NAMALWA (cell line): ENCODE data around the gene ZNF317.

Experiments
- DNase-seq: peaks from one replicate; pipeline ENCODE4 v3.0.0-alpha.2; 2015; ENCODE audit warnings: low spot score

ZNF317 gene

GRCh38 chr19:9140159-9140874 is at the start of gene ZNF317:
Gene ZNF317, plus strand, starts transcription at chr19:9140397. Its CDS starts 15,620 bp downstream, at chr19:9156017.
- DNase-seq, result peak; percentile 97

- DNase-seq, result no peak
These were observed 32.8 kb upstream of the ZNF317 start, which contains the start of gene OR7G2 for GRCh38 chr19:9107375-9107774. Gene OR7G2, minus strand, starts transcription at chr19:9107475. Its CDS starts 4,232 bp downstream, at chr19:9103243.

- DNase-seq, result no peak
These were observed 30.2 kb upstream of the ZNF317 start for GRCh38 chr19:9109959-9110358.

GRCh38 chr19:9115307-9115813 is 24.8 kb upstream of the ZNF317 start, which contains the start of gene OR7G1:
Gene OR7G1, minus strand, starts transcription at chr19:9115763. Its CDS starts 0 bp downstream, at chr19:9115763.
- no peak for DNase-seq

- DNase-seq, result no peak
These were observed 23.6 kb upstream of the ZNF317 start for GRCh38 chr19:9116547-9116946.

GRCh38 chr19:9126900-9127405 is 13.2 kb upstream of the ZNF317 start, which contains the start of gene OR7G3:
Gene OR7G3, minus strand, starts transcription at chr19:9126950. Its CDS starts 0 bp downstream, at chr19:9126950.
- DNase-seq, result no peak

GRCh38 chr19:9128171-9128570 is 12.0 kb upstream of the ZNF317 start:
- no peak for DNase-seq

- peak; percentile 53 for DNase-seq
These were observed 9.2 kb upstream of the ZNF317 start for GRCh38 chr19:9130965-9131364.

GRCh38 chr19:9132422-9132821 is 7.8 kb upstream of the ZNF317 start:
- DNase-seq, result no peak

GRCh38 chr19:9139609-9140158 is 513 bp upstream of the ZNF317 start:
- peak; percentile 32 for DNase-seq

GRCh38 chr19:9144920-9145319 is 4.7 kb downstream of the ZNF317 start:
- DNase-seq, result no peak

- no peak for DNase-seq
These were observed 6.7 kb downstream of the ZNF317 start for GRCh38 chr19:9146882-9147281.

- no peak for DNase-seq
These were observed 8.5 kb downstream of the ZNF317 start for GRCh38 chr19:9148697-9149096.

GRCh38 chr19:9149997-9150396 is 9.8 kb downstream of the ZNF317 start:
- DNase-seq, result no peak

GRCh38 chr19:9150650-9151049 is 10.5 kb downstream of the ZNF317 start:
- DNase-seq, result no peak

GRCh38 chr19:9151367-9151766 is 11.2 kb downstream of the ZNF317 start:
- DNase-seq, result no peak

- DNase-seq, result no peak
These were observed 15.4 kb downstream of the ZNF317 start for GRCh38 chr19:9155591-9155990.

- DNase-seq, result no peak
These were observed 16.1 kb downstream of the ZNF317 start for GRCh38 chr19:9156304-9156703.

- DNase-seq, result no peak
These were observed 19.7 kb downstream of the ZNF317 start for GRCh38 chr19:9159891-9160290.

- no peak for DNase-seq
These were observed 21.2 kb downstream of the ZNF317 start for GRCh38 chr19:9161427-9161826.

GRCh38 chr19:9165261-9165660 is 25.1 kb downstream of the ZNF317 start:
- no peak for DNase-seq

GRCh38 chr19:9166846-9167245 is 26.6 kb downstream of the ZNF317 start:
- DNase-seq, result no peak

GRCh38 chr19:9171393-9171991 is 31.3 kb downstream of the ZNF317 start:
- DNase-seq, result no peak
